ENCODE measurements around the gene HOXC6.

HOXC6 gene

DNA sequence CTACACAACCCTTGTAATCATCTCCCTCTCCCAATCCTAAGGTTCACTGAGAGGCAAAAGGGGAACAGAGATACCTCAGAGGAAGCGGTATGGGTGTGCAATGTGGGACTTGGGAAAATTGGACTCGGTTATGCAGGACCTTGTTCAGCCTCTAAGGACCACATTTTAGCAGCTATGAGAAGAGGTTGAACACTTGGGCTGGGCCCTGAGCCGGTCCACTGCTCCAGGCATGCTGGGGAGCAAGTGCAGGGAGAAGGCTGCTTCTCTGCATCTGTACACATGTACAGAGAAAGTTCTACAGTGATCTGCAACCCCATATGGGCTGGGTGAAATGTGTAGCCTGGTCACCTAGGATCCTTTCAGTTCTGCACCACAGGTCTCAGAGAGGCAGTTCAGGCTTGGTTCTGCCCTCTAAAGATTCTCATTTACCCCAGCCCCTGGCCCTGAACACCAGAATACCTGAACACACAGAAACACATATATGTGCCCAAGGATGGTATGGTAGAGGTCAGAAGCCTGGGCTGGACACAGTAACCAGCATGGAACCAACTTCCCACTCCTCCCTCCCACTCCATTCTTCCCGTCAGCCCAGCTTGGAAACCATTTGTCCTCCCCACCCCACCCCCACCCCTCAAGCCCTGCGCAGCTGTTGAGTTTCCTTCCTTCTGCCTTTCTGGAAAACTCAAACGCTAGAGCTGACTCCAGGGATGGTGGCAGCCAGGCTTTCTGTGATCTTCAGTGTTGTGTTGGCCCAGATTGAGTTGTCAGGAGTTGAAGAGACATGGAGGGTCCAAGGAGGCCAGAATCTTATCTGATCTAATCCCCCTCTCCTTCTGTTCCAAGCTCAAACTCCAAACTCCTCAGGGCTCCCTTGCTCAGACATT lies 15.0 kb downstream of the HOXC6 start:
- DNase-seq (ENCODE audit: low read depth), result no peak

DNA sequence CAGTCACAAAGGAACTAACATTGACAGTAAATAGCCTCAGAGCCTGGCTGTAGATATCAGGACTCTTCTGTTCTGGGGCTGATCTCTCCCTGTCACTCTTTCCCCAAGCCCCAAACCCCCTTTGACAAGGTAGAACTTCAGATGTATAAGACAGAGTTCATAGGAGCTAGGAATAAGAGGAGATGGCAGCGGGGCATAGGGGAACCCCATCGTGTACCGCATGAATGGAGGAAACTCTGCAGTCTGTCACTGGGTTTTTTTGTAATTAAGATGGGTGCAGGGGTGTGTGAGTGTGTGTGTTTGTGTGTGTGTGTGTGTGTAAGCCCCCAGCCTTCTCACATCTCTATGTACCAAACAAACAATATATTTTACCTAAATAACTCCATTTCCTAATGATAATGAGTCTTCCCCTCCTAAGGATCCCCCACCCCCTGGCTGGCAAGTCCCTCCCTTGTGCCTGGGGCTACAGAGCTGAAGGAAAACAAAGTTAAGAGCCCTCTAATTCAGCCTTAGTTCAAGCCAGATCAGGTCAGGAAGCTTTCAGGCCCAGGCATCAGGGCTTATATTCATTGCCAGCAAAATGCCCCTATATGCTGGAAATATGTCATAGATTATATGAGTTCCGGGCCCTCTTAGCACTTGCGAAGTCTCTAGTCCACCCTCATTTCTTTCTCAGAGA lies 16.3 kb downstream of the HOXC6 start:
- DNase-seq (ENCODE audit: low read depth), result no peak

DNA sequence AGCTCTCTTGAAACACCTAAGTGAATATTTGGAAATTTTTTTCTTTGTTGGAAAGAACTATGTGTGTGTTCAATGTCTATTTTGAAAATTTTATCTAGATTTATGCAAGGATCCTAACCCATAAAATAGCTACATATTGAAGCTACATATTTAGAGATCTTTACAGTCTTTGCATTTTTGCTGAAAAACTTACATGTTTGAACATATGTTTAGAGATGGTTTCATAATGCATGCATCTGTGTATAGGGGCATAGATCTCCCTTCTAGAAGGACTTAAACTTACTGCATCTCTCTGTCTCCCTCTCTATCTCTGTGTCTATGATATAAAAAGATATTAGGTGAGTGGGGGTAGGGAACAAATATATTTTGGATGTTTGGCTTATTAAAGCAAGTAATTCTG lies 17.2 kb downstream of the HOXC6 start:
- DNase-seq (ENCODE audit: low read depth), result no peak

DNA sequence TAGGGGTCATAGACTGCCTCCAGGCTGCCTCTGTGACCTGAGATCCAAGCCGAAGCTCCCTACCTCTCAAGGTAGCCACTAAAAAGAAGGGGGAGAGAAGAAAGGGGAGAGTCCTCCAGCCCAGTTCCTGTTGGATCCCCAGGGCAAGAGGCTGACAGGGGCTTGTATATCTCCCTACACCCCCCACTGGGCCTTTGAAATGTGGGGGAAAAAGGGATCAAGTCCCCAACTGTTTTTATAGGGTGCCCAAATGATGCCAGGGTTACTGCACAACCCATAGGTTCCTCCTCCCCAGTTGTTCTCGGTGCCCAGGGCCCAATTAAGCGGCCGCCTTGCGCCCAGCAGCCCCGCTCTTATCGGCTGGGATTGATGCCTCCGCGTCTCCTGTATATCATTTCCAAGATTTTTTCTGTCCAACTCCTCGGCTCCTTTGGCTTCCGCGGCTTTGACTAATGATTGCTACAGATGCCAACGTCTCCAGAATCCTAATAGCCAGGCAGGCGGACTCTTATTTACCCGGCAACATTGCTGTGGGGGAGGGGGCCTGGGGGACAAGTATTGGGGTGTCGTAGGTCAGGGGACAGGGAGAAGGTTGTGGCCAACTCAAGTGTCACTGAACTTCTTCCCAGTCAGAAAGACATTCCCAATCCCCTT lies 17.8 kb downstream of the HOXC6 start:
- no peak for DNase-seq (ENCODE audit: low read depth)

DNA sequence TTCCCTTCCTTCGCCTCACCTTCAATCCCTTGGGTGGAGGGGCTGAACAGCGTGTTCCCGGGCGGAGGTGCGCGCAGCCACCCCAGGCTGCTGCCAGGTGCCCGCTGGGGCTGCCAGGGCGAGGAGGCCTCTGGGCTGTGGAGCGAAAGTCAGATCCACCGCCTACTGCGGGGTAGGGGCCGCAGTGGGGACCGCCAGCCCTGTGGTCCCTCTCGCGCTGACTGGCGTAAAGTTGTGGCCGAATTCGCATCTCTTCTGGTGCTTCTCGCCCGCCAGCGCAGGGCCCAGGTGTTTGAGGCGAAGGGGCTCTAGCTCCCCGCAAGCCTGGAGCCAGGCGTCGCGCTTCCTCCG lies 18.5 kb downstream of the HOXC6 start:
- DNase-seq (ENCODE audit: low read depth), result no peak

DNA sequence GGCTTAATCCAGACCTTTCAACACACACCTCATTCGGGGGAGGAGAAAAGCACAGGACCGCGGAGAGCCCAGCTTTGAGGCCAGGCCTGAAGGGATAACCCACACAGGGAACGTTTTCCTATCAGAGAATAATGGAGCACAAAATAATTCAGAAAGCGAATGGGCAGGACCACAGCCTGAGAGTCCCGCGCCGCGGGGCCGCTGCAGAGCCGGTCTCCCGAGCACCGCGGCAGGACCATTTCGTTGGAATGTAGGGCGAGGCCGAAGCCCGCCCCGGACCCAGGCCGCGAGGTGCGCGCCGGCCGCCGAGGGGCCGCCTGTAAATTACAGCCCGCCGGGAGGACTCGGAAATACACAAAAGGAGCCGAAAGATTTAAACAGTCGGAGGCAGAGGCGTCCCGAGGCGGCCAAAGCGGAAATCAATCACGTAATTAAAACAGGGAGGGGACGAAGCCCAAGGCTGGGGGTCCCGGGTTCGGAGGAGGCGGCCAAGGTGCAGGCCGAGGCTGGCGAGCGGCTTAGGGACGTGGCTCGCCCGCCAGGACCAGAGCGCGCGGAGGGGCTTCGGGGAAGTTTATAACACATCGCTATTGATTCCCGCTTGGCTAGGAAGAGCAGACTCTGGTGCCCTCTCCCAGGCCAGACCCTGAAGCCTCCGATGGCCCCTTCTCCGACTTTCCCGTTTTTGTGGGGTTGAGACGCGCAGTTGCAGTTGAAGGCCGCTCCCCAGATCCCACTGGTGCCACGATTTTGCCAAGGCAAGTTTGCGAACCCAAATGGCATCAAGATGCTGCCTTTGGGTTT lies 19.1 kb downstream of the HOXC6 start:
- no peak for DNase-seq (ENCODE audit: low read depth)

DNA sequence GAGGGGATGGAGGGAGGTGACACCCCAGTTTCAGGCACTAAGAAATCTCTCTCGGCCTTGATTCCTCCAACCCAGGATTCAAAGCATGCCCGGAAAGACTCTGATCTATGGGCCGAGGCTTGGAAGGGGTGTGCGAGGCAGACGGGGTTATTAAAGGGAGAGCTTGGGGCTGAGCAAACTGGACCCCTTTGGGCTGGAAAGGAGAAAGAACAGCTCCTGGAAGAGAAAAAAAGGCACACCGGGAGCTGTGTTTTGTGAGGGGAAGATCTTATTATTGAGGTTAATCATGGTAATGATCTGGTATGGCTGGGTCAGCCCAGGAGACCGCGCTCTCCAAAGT lies 19.7 kb downstream of the HOXC6 start:
- DNase-seq (ENCODE audit: low read depth), result no peak

DNA sequence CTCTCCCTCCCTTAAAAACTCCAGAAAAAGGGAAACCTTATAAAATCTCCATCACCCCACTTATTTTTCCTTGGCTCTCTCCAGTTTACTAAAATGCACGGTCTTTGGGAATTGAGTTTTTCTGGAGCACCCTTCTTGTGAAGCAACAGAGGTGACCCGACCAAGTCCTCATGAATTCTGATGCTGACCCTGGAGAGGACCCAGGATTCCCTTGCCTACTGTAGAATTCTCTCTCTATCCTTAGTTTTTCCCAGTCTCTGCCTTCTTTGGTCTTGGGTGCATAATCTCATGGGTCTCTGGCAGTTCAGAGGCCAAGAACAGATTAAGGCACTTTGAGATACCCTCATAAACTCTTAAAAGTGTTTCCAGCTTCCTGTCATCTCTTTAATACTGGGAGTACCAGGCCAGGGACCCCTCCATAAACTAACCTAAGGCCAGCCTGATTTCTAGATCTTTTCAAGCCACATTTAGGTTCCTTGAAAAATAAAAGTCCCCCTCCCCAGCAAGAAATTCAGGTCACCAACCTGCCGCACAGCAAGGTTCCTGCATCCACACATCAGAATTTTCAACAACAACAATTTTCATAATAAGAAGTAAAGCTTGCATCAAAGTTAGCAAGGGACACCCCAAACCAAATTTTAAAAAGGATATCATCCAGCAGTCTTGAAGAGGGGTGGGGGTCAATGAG lies 20.3 kb downstream of the HOXC6 start:
- DNase-seq (ENCODE audit: low read depth), result no peak

DNA sequence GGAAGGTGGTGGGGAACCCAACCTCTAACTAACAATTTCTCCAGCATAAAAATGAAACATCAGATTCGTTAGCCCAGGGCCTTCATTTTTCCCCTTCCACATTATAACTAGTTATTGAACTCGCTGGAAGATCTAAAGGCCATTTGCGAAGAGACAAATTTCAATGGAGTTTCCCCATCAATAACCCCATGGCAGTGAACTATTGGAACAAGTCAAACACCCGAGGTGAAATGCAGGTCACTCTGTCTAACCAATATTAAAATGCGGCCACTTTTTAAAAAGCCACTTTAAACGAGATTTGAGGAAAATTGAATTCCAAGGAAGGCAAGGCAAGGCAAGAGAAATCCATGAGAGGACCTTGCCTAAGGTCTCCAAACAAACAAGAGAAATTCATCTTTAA lies 20.9 kb downstream of the HOXC6 start:
- no peak for DNase-seq (ENCODE audit: low read depth)

DNA sequence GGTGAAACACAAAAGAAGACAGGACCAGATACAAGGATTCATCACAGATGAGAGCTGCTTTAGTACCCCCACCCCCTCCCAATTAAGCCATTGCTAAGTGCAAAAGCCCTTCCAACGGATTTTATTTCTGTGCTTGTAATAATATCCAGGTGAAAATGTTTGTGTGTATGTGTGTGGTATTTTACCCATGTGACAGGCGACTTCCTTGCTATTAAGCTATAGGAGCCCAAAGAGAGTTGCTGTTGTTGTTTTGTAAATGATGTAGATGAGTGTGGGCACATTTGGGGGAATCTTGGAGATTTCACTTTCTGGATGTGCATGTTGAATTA lies 22.2 kb downstream of the HOXC6 start:
- no peak for DNase-seq (ENCODE audit: low read depth)

DNA sequence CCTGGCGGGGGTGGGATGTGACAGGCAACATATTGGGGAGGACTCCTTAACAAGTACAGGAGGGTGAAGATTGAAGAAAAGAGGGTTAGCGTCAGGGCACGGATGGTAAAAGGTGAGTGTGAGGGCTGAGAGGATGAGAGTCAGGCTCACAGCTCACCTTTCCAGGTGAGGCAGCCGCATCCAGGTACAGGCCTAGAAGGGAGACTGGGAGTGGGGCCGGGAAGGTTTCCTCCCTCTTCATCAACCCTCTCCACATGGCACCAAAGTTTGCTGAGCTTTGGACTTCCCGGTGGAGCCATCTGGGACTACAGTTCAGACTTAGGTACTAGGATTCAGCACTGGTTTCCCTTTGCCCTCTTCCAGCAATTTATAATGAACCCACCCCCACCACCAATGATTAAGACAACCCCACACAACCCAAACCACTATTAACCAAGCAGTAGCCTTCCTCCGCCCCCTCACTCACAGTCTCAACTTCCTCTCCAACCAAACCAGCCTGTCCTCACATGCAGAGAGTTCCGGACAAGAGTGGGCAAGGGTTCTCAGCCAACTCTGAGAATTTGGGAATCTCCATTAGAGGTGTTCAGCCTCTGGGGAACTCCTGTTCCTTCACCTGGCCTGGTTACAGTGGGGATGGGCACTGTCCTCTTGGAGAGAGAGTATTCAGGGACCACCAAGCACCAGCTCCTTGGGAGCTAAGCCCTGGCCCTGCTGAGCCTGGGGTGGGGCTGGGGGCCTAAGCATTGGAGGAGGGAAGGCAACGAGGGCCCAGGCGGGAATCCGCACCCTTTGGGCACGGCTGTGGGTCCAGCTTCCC lies 23.0 kb downstream of the HOXC6 start:
- DNase-seq (ENCODE audit: low read depth), result no peak

DNA sequence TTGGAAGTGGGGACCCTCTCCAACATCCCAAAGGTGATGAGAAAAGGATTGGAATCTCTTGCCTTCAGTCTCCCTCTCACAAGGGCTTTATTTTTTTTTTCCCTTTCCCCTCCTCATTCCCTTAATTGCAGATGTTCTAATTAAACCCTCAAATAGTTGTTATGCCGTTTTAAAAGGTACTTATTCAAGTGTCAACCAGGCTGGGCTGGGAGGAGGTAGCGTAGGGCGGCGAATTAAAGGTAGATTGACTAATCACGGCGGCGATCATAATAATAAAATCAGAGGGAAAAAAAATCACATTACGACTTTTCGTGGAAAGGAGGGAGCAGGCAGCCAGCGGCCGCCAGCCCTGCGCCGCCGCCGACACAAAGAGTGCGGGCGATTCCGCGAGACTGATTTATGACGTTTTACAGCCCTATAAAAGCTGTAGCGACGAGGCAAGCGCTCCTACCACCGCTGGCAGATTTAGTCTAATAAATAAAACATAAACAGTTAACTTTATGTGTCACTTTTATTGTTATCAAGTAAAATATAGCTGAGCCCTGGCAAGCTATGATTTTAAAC lies 23.7 kb downstream of the HOXC6 start:
- DNase-seq (ENCODE audit: low read depth), result no peak

DNA sequence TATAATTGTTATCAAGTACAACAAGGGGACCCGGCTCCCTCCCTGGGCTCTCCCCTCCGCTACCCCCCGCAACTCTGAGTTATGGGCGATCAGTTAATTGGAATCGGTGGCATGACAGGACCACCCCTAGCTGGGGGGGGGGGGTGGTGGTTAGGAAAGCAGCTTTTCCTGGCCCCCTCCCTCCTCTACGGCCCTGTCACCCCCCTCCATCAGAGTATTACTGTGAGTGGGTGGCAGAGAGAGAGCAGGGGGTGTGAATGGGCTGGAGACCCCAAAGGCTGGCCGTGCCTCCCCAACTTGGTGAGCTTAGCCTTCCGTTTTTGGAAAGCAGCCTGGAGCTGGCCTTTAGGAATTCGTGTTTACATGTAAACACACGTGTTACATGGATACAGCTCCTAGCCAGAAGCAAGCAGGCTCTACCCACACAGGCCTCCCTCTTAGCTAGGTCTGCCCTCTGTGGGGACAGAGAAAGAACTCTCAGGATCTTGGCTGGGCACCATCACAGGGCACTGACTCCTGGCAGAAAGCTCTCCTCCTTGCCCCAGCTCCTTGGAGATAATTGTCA lies 24.3 kb downstream of the HOXC6 start:
- no peak for DNase-seq (ENCODE audit: low read depth)

DNA sequence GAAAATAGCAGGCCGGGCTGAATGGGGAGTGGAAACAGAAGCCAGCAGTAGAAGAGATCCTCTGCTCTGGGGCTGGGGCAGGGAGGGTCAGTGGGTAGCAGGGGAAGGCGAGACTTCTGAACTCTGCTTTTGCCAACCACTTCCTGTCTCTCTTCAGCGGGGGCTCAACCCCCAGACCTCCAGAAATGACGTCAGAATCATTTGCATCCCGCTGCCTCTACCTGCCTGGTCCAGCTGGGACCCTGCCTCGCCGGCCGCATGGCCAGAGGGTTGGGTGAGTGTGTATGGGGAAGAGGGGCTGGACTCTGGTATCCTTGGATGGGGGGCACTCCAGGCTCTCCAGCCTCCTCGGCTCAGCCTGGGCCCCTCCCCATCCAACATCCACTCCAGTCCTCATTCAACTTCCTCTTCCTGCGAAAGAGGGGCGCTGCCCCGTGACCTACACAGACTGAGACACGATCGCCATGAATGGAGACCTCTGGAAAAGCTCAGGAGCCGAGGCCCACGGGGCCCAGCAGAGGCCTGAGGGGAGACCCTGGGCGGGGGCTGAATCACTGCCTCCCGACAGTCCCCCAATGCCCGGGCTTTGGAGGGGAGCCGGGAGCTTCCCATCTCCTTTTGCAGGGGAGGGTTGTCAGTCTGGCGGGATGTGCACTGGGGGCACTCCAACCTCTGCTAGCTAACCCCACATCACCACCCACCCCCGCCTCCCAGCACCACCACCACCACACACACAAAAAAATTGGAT lies 24.9 kb downstream of the HOXC6 start:
- DNase-seq (ENCODE audit: low read depth), result no peak

DNA sequence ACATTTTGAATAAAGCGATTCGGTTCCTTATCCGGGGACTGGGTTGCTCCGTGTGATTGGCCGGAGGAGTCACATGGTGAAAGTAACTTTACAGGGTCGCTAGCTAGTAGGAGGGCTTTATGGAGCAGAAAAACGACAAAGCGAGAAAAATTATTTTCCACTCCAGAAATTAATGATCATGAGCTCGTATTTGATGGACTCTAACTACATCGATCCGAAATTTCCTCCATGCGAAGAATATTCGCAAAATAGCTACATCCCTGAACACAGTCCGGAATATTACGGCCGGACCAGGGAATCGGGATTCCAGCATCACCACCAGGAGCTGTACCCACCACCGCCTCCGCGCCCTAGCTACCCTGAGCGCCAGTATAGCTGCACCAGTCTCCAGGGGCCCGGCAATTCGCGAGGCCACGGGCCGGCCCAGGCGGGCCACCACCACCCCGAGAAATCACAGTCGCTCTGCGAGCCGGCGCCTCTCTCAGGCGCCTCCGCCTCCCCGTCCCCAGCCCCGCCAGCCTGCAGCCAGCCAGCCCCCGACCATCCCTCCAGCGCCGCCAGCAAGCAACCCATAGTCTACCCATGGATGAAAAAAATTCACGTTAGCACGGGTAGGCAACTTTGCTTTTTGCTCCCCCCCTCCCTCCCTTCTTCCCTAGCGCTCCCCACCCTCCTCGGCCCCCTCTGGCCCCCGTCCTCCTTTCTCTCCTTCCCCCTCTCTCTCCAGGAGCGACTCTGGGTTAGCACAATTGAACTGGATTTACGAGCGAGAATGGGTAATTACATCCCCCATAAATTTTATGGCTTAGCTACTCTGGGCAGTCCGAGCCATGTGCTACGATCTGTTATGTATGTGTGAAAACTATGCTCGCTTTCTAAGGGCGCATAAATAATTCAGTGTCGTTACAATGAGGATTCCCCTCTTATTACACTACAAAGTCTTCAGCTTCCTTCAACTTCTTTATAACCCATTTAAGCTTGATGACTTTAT lies 25.8 kb downstream of the HOXC6 start, which contains the start of gene HOXC4:
HOXC4 (plus strand) TSS at position 85 of the 991 bp plus-strand sequence; CDS start at position 173, 88 bp downstream.
- DNase-seq (ENCODE audit: low read depth), result no peak

DNA sequence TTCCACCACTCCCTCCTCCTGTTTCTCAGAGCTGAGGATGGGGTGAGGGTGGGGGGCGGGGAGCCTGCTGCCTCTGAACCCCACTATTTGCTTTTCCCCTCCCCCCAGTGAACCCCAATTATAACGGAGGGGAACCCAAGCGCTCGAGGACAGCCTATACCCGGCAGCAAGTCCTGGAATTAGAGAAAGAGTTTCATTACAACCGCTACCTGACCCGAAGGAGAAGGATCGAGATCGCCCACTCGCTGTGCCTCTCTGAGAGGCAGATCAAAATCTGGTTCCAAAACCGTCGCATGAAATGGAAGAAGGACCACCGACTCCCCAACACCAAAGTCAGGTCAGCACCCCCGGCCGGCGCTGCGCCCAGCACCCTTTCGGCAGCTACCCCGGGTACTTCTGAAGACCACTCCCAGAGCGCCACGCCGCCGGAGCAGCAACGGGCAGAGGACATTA lies 26.5 kb downstream of the HOXC6 start:
- DNase-seq (ENCODE audit: low read depth), result no peak

DNA sequence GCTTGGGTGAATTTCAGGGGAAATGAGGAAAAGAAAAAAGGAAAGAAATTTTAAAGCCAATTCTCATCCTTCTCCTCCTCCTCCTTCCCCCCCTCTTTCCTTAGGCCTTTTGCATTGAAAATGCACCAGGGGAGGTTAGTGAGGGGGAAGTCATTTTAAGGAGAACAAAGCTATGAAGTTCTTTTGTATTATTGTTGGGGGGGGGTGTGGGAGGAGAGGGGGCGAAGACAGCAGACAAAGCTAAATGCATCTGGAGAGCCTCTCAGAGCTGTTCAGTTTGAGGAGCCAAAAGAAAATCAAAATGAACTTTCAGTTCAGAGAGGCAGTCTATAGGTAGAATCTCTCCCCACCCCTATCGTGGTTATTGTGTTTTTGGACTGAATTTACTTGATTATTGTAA lies 27.3 kb downstream of the HOXC6 start:
- DNase-seq (ENCODE audit: low read depth), result no peak

DNA sequence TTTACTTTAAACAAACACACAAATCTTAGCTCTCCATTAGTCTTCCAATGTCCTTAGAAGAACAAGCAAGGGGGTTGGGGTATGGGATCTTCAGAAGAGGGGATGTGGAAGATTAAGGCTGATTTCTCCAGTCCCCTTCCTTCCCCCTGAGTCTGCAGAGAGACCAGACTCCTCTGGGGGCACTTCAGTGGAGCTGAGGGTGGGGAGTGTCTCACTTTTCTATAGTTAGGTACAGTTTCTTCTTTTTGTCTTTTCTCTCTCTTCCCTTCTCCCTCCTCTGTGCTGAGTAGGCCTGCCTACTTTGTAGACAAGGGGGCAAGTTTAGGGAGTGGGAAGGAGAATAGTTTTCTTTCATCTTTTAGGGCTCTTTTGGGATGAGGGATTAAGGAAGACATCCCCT lies 27.9 kb downstream of the HOXC6 start:
- DNase-seq (ENCODE audit: low read depth), result no peak

Data from T-helper 22 cell (primary cell).